HepG2 (cell line): ENCODE data around the gene RGS19. TPM values are rescaled to one million over a fixed set of nuclear protein-coding genes. Genes with fewer than 3 reads are reported as not detected.

Source experiments
- ATAC-seq: fragments of 200-7000 bp; cut with Tn5 transposase; 3 replicates; pipeline ENCODE4 v1.9.1; 2020; ENCODE audit warnings: mild to moderate bottlenecking, moderate library complexity
- BruUV-seq: library from RNA; stranded (reverse); fragments of 400-500 nt; replicated peaks from 2 replicates; lab custom pipeline; 2021; lab: Mats Ljungman, UMichigan
- CTCF ChIA-PET: fragments of 300-600 bp; formaldehyde crosslinking; extraction: SDS; loops from one replicate; lab custom pipeline; 2021; ENCODE audit warnings: low total read pairs, inconsistent platforms, low intra/inter-chr PET ratio; lab: Yijun Ruan, JAX
- POLR2A ChIA-PET: fragments of 350-600 bp; sonication (Branson Sonifier 250); formaldehyde crosslinking; loops from one replicate; lab custom pipeline; 2020; ENCODE audit warnings: antibody characterized with exemption, inconsistent platforms; lab: Yijun Ruan, JAX
- DNase-seq: peaks from one replicate; pipeline ENCODE4 v3.0.0-alpha.2; 2015; ENCODE audit warnings: low spot score
- FAIRE-seq: peaks from 3 replicates; lab custom pipeline; 2011; peaks lifted over from hg19 to GRCh38; lab: Jason Lieb, UNC
- H2AFZ ChIP-seq: one replicate; pipeline ENCODE4 v1.6.1; 2011; ENCODE audit warnings: low read length, inconsistent platforms
- H3K27ac ChIP-seq: fragments of 300-600 bp; 3 replicates; pipeline ENCODE4 v1.8.0; 2011; ENCODE audit warnings: mixed run types, mild to moderate bottlenecking, mixed read lengths, low read length, inconsistent platforms; ENCODE audit not compliant: insufficient read depth; ENCODE audit errors: extremely low read length
- H3K27me3 ChIP-seq, 2 experiments: fragments of 200-600 bp in 1 of 2; 2 replicates in 1 of 2; 3 replicates in 1 of 2; pipeline versions ENCODE4 v1.6.0 to v1.8.0; 2011; ENCODE audit warnings: low read length in 2 of 2, mild to moderate bottlenecking in 2 of 2, moderate library complexity in 2 of 2, inconsistent platforms in 1 of 2; ENCODE audit not compliant: insufficient read depth in 2 of 2, control insufficient read depth in 1 of 2
- H3K36me3 ChIP-seq, 2 experiments: fragments of 200-600 bp in 1 of 2; replicated peaks in 1 of 2; 2 replicates in 1 of 2; 3 replicates in 1 of 2; pipeline versions ENCODE4 v1.5.1 to v1.8.0; 2011; ENCODE audit warnings: low read length in 2 of 2, inconsistent platforms in 1 of 2; ENCODE audit not compliant: insufficient read depth in 2 of 2, control insufficient read depth in 1 of 2
- H3K4me1 ChIP-seq: 2 replicates; pipeline ENCODE4 v1.5.1; 2012; ENCODE audit warnings: low read length, inconsistent platforms; ENCODE audit not compliant: insufficient read depth
- H3K4me2 ChIP-seq: 2 replicates; pipeline ENCODE4 v1.6.0; 2011; ENCODE audit warnings: low read depth, low read length, inconsistent platforms
- H3K4me3 ChIP-seq, 3 experiments: fragments of 200-600 bp in 1 of 3; sonication (generic), shearing (Covaris generic) in 1 of 3; replicated peaks in 1 of 3; 2 replicates each; pipeline ENCODE4 v1.5.1; 2011 to 2016; ENCODE audit warnings: low read length in 3 of 3, inconsistent platforms in 2 of 3, low read depth in 2 of 3, mild to moderate bottlenecking in 2 of 3, control low read depth in 1 of 3, mixed read lengths in 1 of 3; ENCODE audit not compliant: insufficient read depth in 1 of 3
- H3K79me2 ChIP-seq: one replicate; pipeline ENCODE4 v1.6.1; 2011; ENCODE audit warnings: low read length, inconsistent platforms; ENCODE audit not compliant: insufficient read depth
- H3K9ac ChIP-seq: 2 replicates; pipeline ENCODE4 v1.6.0; 2011; ENCODE audit warnings: mild to moderate bottlenecking, low read depth, low read length, inconsistent platforms; ENCODE audit not compliant: insufficient read depth
- H3K9me3 ChIP-seq: 2 replicates; pipeline ENCODE4 v1.5.1; 2012; ENCODE audit warnings: mild to moderate bottlenecking, low read length
- H4K20me1 ChIP-seq: 2 replicates; pipeline ENCODE4 v1.6.0; 2011; ENCODE audit warnings: inconsistent platforms, mild to moderate bottlenecking, low read length, moderate library complexity; ENCODE audit not compliant: insufficient read depth
- KDM5B ChIP-seq: sonication (generic); formaldehyde crosslinking; IDR thresholded peaks from 2 replicates; pipeline ENCODE4 v1.4.0; 2020; ENCODE audit warnings: missing genetic modification reagents, mild to moderate bottlenecking, borderline replicate concordance
- PBX2 ChIP-seq: IDR thresholded peaks from 2 replicates; pipeline ENCODE4 v1.6.1; 2016; ENCODE audit warnings: control low read depth
- ZNF772 ChIP-seq: sonication (generic); formaldehyde crosslinking; IDR thresholded peaks from 2 replicates; pipeline ENCODE4 v1.5.0; 2020; ENCODE audit warnings: mild to moderate bottlenecking, missing genetic modification reagents
- ZNF879 ChIP-seq: sonication (generic); formaldehyde crosslinking; IDR thresholded peaks from 2 replicates; pipeline ENCODE4 v1.8.1; 2023; ENCODE audit warnings: missing genetic modification reagents
- WGBS: methylation state at CpG from one replicate; pipeline ENCODE4 v1.1.6; 2017; ENCODE audit warnings: low lambda C conversion rate; 5-methylcytosine and 5-hydroxymethylcytosine counted together
- in situ Hi-C: cut with HindIII; loops from 2 replicates; pipeline ENCODE4 v1.10.0; 2017; ENCODE audit warnings: low pct_unique_long_range_greater_than_20kb; ENCODE audit not compliant: extremely low pct_ligation_motif_present
- intact Hi-C: fragments of 100-400 bp; cut with micrococcal nuclease; formaldehyde crosslinking; loops from one replicate; pipeline ENCODE4 v1.10.0; 2022; ENCODE audit not compliant: unreplicated experiment
- polyA plus RNA-seq, 8 experiments: library from polyadenylated mRNA; depleted of rRNA in 3 of 8; stranded (reverse) in 7 of 8; unstranded in 1 of 8; fragments of >200 nt; fragmentation: Illumina TruSeq in 4 of 8; extraction: Trizol in 4 of 8; gene quantifications; 2 replicates each; pipeline versions ENCODE4 v1.2.1 to v1.2.3, GENCODE V29; 2011 to 2016; ENCODE audit warnings: low read depth in 4 of 8, missing spikeins in 1 of 8, mixed read lengths in 1 of 8; ENCODE audit not compliant: insufficient read depth in 1 of 8
- total RNA-seq, 5 experiments: library from RNA; depleted of rRNA; stranded (reverse); fragments of >200 nt; fragmentation: Illumina TruSeq; extraction: Trizol; gene quantifications; 2 replicates each; pipeline ENCODE4 v1.2.3, GENCODE V29; 2016; ENCODE audit warnings: low read depth in 1 of 5
- TF ChIP-seq, protein P1 (sequence below): sonication (generic); formaldehyde crosslinking; IDR thresholded peaks from 2 replicates; pipeline ENCODE4 v1.4.0; 2020; ENCODE audit warnings: missing genetic modification reagents
- TF ChIP-seq, protein P2 (sequence below): sonication (generic); formaldehyde crosslinking; IDR thresholded peaks from 2 replicates; pipeline ENCODE4 v1.5.1; 2020; ENCODE audit warnings: missing genetic modification reagents, mild to moderate bottlenecking, borderline replicate concordance

RGS19 gene
- total and polyA plus RNA-seq, 2 of the 13 experiments (the other 11 are each of a cell fraction or from before 2014, with no cell fraction given), result 10.7 to 11.9 TPM

DNA sequence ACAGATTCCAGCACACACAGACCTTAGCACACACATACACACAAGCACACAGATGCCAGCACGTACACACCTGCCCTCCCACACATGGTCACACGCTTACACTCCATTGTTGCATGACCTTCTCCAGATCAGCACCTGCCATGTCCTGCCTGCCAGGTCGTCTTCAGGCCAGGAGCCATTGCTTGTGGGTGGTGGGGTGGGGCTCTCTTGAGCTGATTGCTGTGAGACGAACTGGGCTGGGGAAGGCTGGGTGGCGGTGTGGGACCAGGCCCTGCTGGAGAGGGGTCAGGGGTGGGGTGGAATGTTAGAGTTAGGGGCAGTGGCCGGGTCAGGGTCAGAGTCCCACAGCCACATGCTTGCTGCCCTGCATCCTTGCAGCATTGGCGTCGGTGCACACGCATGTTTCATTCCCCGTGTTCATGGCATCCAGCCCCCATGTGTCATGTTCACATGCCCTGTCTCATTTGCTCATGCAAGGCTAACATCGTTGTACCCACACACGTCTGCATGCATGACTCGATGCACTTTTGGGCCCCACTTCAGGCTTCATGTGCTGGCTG is 34.6 kb upstream of the RGS19 start:
- ATAC-seq, result no peak
- Histone ChIP-seq H3K27me3 (peaks cover 29 to 65% of the 10 kb centered on the region in 2 experiments), H3K79me2 (no peaks in the 10 kb centered on the region), H3K9me3 (no peaks in the 10 kb centered on the region), H3K27ac (no peak overlapping the region), H3K4me1 (peaks cover 21% of the 10 kb centered on the region), H3K4me3 (no peak overlapping the region), H2AFZ (no peak overlapping the region), H3K36me3 (no peaks in the 10 kb centered on the region), H4K20me1 (peaks cover 5% of the 10 kb centered on the region; the same call in 1 of the 2 replicates), H3K9ac (no peak overlapping the region), H3K4me2 (no peak overlapping the region)
- WGBS, result 27% methylated on average over 13 of the region's 13 CpGs
- BruUV-seq, result no TSS peak
- POLR2A ChIA-PET, result no interaction called here
- intact Hi-C loops, result no loop called here
- no peak for DNase-seq
- CTCF ChIA-PET, result no interaction called here
- no peak for TF ChIP-seq PBX2 (CRISPR knock-in tag)
- no peak for TF ChIP-seq ZNF772 (CRISPR knock-in tag)
- TF ChIP-seq ZNF879 (CRISPR knock-in tag), result no peak
- no peak for TF ChIP-seq KDM5B
- TF ChIP-seq, protein P1, sequence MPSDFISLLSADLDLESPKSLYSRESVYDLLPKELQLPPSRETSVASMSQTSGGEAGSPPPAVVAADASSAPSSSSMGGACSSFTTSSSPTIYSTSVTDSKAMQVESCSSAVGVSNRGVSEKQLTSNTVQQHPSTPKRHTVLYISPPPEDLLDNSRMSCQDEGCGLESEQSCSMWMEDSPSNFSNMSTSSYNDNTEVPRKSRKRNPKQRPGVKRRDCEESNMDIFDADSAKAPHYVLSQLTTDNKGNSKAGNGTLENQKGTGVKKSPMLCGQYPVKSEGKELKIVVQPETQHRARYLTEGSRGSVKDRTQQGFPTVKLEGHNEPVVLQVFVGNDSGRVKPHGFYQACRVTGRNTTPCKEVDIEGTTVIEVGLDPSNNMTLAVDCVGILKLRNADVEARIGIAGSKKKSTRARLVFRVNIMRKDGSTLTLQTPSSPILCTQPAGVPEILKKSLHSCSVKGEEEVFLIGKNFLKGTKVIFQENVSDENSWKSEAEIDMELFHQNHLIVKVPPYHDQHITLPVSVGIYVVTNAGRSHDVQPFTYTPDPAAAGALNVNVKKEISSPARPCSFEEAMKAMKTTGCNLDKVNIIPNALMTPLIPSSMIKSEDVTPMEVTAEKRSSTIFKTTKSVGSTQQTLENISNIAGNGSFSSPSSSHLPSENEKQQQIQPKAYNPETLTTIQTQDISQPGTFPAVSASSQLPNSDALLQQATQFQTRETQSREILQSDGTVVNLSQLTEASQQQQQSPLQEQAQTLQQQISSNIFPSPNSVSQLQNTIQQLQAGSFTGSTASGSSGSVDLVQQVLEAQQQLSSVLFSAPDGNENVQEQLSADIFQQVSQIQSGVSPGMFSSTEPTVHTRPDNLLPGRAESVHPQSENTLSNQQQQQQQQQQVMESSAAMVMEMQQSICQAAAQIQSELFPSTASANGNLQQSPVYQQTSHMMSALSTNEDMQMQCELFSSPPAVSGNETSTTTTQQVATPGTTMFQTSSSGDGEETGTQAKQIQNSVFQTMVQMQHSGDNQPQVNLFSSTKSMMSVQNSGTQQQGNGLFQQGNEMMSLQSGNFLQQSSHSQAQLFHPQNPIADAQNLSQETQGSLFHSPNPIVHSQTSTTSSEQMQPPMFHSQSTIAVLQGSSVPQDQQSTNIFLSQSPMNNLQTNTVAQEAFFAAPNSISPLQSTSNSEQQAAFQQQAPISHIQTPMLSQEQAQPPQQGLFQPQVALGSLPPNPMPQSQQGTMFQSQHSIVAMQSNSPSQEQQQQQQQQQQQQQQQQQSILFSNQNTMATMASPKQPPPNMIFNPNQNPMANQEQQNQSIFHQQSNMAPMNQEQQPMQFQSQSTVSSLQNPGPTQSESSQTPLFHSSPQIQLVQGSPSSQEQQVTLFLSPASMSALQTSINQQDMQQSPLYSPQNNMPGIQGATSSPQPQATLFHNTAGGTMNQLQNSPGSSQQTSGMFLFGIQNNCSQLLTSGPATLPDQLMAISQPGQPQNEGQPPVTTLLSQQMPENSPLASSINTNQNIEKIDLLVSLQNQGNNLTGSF (CRISPR knock-in tag), result no peak
- TF ChIP-seq, protein P2, sequence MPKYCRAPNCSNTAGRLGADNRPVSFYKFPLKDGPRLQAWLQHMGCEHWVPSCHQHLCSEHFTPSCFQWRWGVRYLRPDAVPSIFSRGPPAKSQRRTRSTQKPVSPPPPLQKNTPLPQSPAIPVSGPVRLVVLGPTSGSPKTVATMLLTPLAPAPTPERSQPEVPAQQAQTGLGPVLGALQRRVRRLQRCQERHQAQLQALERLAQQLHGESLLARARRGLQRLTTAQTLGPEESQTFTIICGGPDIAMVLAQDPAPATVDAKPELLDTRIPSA (CRISPR knock-in tag), result no peak
- FAIRE-seq, result no peak
- in situ Hi-C loops, result no loop called here
